GM12878 (cell line): ENCODE data around the gene ANKMY1. TPM values are rescaled to one million over a fixed set of nuclear protein-coding genes. Genes with fewer than 3 reads are reported as not detected.

Source experiments
- ATF2 ChIP-seq: IDR thresholded peaks from 2 replicates; pipeline ENCODE4 v1.6.1; 2012; ENCODE audit warnings: low read length, inconsistent platforms
- ATF7 ChIP-seq: fragments of 450-650 bp; IDR thresholded peaks from 2 replicates; pipeline ENCODE4 v1.6.1; 2016; ENCODE audit warnings: low read depth, mild to moderate bottlenecking
- CBX5 ChIP-seq: sonication (generic); IDR thresholded peaks from 2 replicates; pipeline ENCODE4 v1.6.1; 2016; ENCODE audit warnings: low read depth, moderate library complexity, mild to moderate bottlenecking, inconsistent platforms
- CHD1 ChIP-seq: IDR thresholded peaks from 2 replicates; pipeline ENCODE4 v1.6.1; 2012; ENCODE audit warnings: low read depth, low read length, improper control_type of control experiment
- EED ChIP-seq: sonication (generic); IDR thresholded peaks from 2 replicates; pipeline ENCODE4 v1.6.1; 2016; ENCODE audit warnings: antibody characterized with exemption, low read depth
- ETV6 ChIP-seq, 2 experiments: fragments of 450-650 bp in 1 of 2; IDR thresholded peaks in 1 of 2; conservative IDR thresholded peaks in 1 of 2; 2 replicates each; pipeline ENCODE4 v1.6.1; 2014; ENCODE audit warnings: antibody characterized with exemption in 1 of 2, borderline replicate concordance in 1 of 2, low read depth in 1 of 2, mild to moderate bottlenecking in 1 of 2, moderate library complexity in 1 of 2
- FOS ChIP-seq: IDR thresholded peaks from 3 replicates; pipeline ENCODE4 v1.6.1; 2011; ENCODE audit warnings: borderline replicate concordance; ENCODE audit not compliant: insufficient read length; ENCODE audit errors: extremely low read depth
- JUND ChIP-seq: IDR thresholded peaks from 2 replicates; pipeline ENCODE4 v1.6.1; 2012; ENCODE audit warnings: low read depth, mild to moderate bottlenecking, low read length, improper control_type of control experiment, moderate library complexity
- KAT2A ChIP-seq: conservative IDR thresholded peaks from 2 replicates; pipeline ENCODE4 v1.6.1; 2011; ENCODE audit warnings: low read depth, low read length; ENCODE audit not compliant: control insufficient read depth
- MLLT1 ChIP-seq: fragments of 450-650 bp; IDR thresholded peaks from 2 replicates; pipeline ENCODE4 v1.6.1; 2016; ENCODE audit warnings: mild to moderate bottlenecking
- POU2F2 ChIP-seq: IDR thresholded peaks from 3 replicates; pipeline ENCODE4 v1.6.1; 2011; ENCODE audit warnings: low read depth, mild to moderate bottlenecking, low read length, borderline replicate concordance
- RBBP5 ChIP-seq: fragments of 200-600 bp; sonication (generic); conservative IDR thresholded peaks from 2 replicates; pipeline ENCODE4 v1.6.1; 2016
- SMC3 ChIP-seq: IDR thresholded peaks from 2 replicates; pipeline ENCODE4 v1.6.1; 2011; ENCODE audit warnings: low read length, improper control_type of control experiment, borderline replicate concordance
- TCF12 ChIP-seq: IDR thresholded peaks from 2 replicates; pipeline ENCODE4 v1.6.1; 2011; ENCODE audit warnings: low read depth, mild to moderate bottlenecking, low read length
- ZBTB11 ChIP-seq: fragments of 450-650 bp; formaldehyde crosslinking; IDR thresholded peaks from 2 replicates; pipeline ENCODE4 v1.5.0; 2022; ENCODE audit warnings: mild to moderate bottlenecking, missing genetic modification characterization
- ZBTB4 ChIP-seq: fragments of 450-650 bp; formaldehyde crosslinking; IDR thresholded peaks from 2 replicates; pipeline ENCODE4 v1.4.0; 2022; ENCODE audit warnings: mild to moderate bottlenecking, moderate library complexity
- polyA plus RNA-seq, 11 experiments: library from polyadenylated mRNA; depleted of rRNA in 4 of 11; unstranded in 6 of 11; stranded (reverse) in 5 of 11; fragments of >200 nt; fragmentation: Nextera tagmentation in 4 of 11; fragmentation: Illumina TruSeq in 1 of 11; extraction: Ambion mirVana in 4 of 11; extraction: Trizol in 1 of 11; gene quantifications; 1 replicate in 1 of 11; 2 replicates in 10 of 11; pipeline versions ENCODE4 v1.2.1 to v1.2.3, GENCODE V29; 2011 to 2016; ENCODE audit warnings: inconsistent platforms in 2 of 11, missing spikeins in 2 of 11, low read depth in 1 of 11
- total RNA-seq, 4 experiments: library from RNA; depleted of rRNA in 3 of 4; stranded (reverse); fragments of >200 nt in 3 of 4; fragmentation: Illumina TruSeq in 1 of 4; extraction: Trizol in 1 of 4; gene quantifications; 2 replicates each; pipeline versions ENCODE4 v1.2.1 to v1.2.3, GENCODE V29; 2013 to 2021
- TF ChIP-seq, protein P1 (sequence below): fragments of 450-650 bp; IDR thresholded peaks from 2 replicates; pipeline ENCODE4 v1.6.1; 2016; ENCODE audit warnings: mild to moderate bottlenecking, moderate library complexity, borderline replicate concordance

ANKMY1 gene
- total and polyA plus RNA-seq, 10 of the 15 experiments (the other 5 are each of a cell fraction or from before 2014, with no cell fraction given), result 1.1 to 15.3 (median 11.1) TPM

DNA sequence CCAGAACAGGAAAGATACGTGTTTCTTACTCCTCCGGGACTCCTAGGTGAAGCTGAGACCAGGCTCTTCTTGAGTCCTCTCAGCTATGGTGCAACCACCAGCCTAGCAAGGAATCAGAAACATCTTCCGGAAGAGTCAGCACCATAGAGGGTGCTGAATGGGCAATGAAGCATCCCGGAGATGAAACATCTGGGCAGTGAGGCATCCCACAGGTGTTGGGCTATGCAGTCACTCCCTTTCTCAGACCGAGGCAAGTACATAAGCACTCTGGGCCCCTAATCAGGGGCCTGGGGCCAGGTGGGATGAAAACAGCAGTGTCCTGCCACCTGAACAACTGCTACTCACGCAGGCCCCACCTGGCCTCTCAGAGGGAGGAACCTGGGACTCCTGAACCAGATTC, 27.3 kb upstream of the ANKMY1 start (continued):
- TF ChIP-seq ATF7 (no peak), KAT2A (no peak), ZBTB4 (CRISPR knock-in tag) (no peak), EED (no peak; the same call in 1 of the 2 replicates), TCF12 (peak; percentile 96), RBBP5 (no peak), ZBTB11 (CRISPR knock-in tag) (no peak), CHD1 (no peak), CBX5 (no peak), FOS (no peak), MLLT1 (no peak), ATF2 (no peak), SMC3 (no peak), POU2F2 (peak; percentile 31; the same call in 1 of the 3 replicates), ETV6 (conservative IDR thresholded peaks at IDR 0.05 in 1 of 2, IDR thresholded peaks at IDR 0.05 in 1 of 2; ENCODE audit: borderline replicate concordance in 1 of 2, low read depth in 1 of 2) (no peak), JUND (no peak)
- TF ChIP-seq, protein P1, sequence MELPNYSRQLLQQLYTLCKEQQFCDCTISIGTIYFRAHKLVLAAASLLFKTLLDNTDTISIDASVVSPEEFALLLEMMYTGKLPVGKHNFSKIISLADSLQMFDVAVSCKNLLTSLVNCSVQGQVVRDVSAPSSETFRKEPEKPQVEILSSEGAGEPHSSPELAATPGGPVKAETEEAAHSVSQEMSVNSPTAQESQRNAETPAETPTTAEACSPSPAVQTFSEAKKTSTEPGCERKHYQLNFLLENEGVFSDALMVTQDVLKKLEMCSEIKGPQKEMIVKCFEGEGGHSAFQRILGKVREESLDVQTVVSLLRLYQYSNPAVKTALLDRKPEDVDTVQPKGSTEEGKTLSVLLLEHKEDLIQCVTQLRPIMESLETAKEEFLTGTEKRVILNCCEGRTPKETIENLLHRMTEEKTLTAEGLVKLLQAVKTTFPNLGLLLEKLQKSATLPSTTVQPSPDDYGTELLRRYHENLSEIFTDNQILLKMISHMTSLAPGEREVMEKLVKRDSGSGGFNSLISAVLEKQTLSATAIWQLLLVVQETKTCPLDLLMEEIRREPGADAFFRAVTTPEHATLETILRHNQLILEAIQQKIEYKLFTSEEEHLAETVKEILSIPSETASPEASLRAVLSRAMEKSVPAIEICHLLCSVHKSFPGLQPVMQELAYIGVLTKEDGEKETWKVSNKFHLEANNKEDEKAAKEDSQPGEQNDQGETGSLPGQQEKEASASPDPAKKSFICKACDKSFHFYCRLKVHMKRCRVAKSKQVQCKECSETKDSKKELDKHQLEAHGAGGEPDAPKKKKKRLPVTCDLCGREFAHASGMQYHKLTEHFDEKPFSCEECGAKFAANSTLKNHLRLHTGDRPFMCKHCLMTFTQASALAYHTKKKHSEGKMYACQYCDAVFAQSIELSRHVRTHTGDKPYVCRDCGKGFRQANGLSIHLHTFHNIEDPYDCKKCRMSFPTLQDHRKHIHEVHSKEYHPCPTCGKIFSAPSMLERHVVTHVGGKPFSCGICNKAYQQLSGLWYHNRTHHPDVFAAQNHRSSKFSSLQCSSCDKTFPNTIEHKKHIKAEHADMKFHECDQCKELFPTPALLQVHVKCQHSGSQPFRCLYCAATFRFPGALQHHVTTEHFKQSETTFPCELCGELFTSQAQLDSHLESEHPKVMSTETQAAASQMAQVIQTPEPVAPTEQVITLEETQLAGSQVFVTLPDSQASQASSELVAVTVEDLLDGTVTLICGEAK, result no peak
